GM21737 (cell line): Measurements from ENCODE around the gene ZFP62.
"Not testable (repeated sequence)": the region's sequence is repeated elsewhere in the genome, so short reads cannot be mapped to it uniquely, and the experiment has no call there.

Experiments
- ATAC-seq: cut with Tn5 transposase; IDR thresholded peaks from one replicate; pipeline ENCODE4 v1.9.1; 2021; ENCODE audit warnings: mild to moderate bottlenecking, moderate library complexity; ENCODE audit not compliant: unreplicated experiment

ZFP62 gene

DNA sequence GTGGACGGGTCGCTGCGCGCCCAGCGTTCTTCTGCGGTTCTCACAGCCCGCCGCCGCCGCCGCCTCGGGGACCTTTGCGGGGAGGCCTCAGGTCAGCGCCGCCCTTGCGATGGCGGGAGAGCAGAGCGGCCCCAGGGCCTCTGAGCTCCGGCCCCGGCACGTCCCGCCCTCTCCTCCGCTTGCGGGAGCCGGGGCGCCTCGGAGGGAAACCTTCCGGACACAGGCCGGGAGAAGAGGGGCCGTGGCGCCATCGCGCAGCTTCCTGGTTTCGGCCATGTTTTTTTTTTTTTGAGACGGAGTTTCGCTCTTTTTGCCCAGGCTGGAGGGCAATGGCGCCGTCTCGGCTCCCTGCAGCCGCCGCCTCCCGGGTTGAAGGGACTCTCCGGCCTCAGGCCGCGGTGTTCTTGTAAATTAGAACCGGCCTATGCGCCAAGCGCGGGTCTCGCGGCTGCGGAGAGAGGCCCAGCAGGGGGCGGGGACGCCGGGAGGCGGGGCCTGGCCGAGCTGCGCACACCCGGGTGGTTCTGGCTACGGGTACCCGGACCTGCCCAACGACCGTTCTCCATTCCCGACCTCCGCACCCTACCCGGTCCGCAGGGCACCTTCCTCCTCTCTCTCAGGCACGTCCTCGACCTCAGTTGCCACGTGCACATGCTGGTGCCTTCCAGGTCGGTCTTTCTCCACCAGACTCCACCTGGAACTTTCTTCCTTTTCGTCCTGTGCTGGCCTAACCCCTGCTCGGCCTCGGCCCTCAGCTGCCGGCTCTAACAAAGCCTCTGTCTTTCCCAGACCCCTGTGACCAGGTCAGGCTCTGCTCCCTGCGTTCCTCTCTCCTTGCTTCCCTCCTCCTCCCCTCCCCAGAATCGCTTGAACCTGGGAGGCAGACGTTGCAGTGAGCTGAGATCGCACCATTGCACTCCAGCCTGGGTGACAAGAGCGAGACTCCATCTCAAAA, 29.7 kb downstream of the ZFP62 start:
- peak; percentile 76 for ATAC-seq

DNA sequence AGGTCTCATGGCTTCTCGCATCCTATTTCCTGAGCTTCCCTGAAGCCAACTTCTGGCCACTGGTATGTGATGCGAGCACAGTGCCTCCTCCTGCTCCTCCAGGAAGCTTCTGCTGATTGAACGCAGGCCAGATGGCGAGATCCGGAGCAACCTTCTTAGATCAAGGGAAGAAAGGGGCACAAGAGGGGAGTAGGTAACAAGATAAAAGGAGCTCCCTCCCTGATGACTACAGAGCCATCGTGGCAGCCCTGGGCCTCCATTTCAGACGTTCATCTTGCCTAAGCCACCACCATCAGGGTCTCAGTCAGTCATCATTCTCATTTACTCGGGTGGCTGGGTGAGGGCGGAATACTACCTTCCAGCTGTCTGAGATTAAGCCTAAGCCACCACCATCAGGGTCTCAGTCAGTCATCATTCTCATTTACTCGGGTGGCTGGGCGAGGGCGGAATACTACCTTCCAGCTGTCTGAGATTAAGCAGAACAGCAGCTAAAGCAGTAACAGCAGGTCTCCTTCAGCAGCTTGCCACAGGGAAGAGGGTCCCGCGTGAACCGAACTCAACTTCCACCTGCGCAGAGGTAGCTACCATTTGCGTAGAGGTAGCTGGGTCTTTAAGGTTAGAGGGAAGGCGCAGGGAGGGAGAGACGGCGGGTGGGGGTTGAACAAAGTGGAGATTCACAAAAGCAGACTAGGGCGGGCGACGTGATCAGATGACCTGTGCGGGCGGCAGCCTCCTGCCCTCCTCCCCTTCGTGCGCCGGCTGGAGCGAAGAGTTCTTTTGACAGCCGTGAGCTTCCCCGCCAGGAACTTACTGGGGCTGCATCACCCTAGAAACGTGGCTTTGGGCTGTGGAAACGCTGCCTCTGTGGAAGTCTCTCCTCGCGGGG, 30.6 kb downstream of the ZFP62 start:
- peak; percentile 25 for ATAC-seq

DNA sequence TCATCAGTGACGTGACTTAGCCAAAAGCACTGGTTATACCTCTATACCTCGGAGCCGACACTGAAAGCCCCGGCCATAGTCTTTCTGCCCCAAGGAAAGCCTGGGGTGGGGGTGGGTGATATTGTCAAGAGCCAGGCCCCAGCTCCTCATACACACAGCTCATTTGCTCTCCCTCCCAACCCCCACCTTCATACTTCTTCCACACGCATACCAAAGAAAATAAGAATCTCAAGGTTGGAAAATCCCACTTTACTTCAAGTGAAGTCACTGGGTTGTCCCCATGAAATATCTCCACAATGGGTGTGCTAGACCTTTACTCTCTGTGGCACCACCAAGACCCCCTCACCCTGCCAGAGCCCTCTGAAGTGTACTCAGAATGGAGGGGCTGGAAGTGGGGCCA, 31.4 kb downstream of the ZFP62 start:
- no peak for ATAC-seq

DNA sequence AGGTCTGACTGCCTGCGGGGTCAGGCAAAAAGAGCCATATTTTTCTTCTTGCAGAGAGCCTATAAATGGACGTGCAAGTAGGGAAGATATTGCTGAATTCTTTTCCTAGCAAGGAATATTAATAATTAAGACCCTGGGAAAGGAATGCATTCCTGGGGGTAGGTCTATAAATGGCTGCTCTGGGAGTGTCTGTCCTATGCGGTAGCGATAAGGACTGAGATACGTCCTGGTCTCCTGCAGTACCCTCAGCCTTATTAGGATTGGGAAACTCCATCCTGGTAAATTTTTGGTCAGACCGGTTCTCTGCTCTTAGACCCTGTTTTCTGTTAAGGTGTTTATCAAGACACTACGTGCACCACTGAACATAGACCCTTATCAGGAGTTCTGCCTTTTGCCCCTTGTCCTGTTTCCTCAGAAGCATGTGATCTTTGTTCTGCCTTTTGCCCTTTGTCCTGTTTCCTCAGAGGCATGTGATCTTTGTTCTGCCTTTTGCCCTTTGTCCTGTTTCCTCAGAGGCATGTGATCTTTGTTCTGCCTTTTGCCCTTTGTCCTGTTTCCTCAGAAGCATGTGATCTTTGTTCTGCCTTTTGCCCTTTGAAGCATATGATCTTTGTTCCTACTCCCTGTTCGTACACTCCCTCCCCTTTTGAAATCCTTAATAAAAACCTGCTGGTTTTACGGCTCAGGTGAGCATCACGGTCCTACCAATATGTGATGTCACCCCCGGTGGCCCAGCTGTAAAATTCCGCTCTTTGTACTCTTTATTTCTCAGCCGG, 32.1 kb downstream of the ZFP62 start:
- ATAC-seq, result not testable (repeated sequence)

DNA sequence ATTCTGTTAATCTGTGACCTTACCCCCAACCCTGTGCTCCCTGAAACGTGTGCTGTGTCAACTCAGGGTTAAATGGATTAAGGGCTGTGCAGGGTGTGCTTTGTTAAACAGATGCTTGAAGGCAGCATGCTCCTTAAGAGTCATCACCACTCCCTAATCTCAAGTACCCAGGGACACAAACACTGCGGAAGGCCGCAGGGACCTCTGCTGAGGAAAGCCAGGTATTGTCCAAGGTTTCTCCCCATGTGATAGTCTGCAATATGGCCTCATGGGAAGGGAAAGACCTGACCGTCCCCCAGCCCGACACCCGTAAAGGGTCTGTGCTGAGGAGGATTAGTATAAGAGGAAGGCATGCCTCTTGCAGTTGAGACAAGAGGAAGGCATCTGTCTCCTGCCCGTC, 33.7 kb downstream of the ZFP62 start:
- ATAC-seq, result not testable (repeated sequence)

DNA sequence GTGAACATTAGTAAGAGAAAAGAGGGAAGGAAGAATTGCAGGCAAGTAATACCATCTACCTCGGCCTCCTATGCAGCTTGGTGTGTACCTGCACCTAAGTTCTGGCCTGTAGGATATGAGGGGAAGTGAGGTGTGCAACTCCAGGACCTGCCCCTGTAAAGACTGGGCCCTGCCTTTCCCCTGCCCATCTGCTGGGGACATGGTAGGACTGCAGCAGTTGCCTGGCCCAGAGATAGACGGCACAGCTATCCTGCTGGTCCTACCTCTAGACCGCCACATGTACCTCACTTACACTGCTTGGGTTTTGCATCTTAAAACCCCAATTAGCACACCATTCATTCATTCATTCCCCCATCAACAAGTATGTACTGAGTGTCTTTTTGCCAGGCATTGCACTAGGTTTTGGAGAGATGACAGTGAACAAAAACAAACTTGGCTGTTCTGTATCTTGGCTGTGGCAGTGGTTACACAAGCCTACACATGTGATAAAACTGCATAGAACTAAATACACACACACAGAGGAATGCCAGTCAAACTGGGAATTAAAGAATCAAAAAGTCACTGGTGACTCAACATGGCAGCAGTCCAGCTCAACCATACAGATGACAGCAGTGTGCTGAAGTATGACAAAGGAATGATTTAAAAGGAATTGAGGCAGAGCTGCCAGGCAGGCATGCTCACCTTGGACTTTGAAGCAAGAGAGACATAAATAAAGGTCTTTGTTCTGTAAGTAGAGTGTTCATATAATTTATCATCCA, 35.1 kb downstream of the ZFP62 start:
- no peak for ATAC-seq

DNA sequence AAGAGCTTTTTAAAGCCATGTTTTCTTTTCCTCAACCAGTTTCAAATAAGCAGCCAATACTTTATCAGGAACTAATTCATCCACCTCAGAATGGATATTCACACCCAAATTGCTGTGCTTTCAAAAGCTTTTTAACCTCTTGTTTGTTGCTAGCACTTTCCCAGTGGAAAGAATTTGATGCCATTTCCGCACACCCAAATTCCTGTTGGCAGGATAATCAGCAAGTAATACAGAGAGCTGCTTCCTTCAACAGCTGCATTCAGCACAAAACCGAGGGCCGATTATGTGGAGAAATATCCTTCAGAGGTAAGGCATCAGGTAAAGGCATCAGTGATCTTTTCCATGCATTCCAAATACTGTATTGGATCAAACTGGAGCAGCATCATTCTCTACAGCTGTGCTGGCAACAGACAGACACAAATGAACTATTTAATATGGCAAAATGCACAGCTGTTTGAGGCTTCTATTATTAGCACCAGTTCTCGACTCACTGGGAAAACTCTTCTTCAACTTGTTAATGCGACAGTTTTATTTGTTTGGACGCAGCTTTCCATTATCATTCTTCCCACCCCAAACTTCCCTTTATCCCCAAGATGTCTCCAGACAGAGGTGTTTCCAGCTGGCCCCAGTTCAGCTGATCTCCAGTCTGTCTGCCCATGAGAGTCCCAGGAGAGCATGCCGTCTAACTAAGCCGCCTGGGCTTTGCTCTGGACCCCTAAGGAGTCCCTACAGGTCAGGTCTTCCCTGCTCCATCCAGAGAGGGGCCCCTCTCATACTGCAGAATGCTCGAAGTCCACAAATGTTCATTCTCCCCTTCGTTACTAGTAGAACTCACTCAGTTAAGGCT, 36.2 kb downstream of the ZFP62 start:
- no peak for ATAC-seq

DNA sequence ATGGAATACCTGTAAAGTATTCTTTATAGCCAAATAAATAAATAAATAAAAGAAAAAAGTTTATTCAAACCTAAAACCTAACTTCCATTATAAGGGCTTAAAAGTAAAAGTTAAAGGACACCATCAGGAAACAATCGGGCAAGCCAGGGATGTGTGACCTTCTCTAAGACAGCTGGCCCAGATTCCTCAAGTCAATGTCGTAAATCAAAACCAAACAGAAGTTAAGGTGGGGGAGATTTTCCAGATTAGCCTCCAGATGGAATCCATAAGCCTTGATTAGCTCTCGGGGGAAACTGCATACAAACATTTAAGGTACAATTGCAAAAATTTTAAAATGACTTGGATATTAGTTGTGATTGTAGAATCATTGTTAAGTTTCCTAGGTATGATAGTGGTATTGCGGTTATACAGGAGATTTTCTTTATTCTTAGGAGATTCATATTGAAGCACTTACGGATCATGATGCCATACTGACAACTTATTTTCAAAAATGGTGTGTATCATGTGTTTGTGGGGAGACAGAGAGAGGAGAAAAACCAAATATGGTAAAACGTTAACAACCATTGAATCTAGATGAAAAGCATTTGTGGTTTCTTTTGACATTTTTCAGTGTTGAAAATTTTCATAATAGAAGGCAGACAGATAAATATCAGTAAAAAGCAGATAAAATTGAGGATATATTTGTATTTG, 37.0 kb downstream of the ZFP62 start:
- no peak for ATAC-seq

DNA sequence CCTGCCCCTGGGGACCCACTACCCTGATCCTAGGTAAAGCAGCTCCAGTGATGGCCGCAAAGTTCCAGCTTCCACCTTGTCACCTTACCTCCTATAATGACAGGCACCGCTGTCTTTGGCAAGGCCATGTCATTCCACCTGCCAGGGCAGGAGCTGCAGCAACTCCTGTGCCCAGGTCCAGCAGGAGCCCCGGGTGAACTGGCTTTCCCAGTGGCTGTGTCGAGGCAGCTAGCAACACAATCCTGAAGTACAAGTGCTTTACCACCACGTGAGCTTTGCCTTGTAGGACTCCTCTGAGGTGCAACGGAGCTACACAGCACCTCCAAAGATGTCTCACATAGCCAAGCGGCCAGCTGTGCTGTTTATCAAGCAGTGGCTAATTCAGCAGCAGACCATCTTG, 37.7 kb downstream of the ZFP62 start:
- no peak for ATAC-seq

DNA sequence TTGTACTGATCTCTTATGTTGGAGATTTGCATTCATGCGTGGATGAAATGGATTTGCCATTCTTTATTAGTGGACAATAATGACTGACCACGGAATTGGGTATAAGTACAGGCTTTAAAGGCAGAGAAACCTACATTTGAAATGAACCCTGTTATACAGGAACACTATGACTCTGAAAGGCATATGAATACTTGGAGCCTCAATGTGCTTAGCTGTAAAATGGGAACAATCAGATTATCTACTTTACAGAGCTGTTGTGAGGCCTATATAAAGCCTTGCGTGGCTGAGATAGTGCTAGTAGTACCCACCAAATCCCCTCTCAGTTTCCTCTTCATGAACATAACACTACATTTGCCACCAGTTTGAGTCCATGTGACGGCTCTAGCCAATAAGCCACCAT, 39.5 kb downstream of the ZFP62 start:
- ATAC-seq, result no peak

DNA sequence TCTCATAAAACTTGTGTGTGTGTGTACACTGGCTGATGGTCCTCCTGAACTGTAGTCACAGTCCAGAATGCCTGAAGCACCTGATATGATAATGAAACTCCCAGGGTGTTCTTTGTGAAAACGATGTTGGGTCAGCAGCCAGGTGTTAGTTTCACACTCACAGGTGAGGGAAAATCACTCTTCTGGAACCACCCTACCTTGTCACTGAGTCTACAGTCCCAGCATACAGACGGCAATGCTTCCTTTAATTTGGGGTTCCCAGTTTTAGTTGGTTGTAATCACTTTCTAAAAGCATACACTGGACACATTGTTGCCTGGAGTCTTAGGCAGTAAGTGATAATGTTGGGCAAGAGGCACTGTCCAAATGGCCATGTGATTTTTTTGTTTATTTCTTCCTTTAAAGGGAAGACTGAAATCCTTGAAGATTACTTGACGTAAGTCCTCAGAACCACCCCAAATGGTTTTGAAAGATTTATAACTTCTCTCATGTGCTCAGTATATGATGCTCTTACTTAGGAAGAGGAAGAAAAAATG, 40.2 kb downstream of the ZFP62 start:
- ATAC-seq, result peak; percentile 77

DNA sequence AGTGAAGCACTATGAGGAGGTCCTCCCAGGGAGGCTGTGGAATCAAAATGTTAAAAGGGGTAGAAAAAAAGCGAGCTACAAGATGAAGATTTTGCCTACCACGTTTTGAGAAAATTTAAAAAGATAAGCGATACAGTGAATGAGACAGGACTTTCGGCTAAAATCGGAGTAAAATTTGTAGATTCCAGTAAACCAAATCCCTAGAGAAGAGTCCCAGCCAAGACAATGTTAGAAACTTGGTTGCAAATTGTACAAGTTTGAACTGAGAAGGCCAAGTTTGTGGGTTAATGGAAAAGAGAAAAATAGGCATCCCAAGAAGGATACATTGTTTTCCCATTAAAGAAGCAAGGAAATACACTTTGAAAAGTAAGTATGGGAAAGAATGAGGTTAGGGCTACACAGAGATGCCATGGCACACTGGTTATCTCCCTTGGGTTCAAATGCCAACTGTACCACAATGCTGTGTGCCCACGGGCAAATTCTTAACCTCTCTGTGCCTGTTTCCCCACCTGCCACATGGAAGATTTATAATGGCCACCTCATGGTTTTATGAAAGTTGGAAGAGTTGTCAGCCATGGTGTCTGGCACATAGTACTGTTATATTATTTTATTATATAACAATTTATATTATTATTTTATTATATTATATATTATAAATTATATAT, 42.3 kb downstream of the ZFP62 start:
- no peak for ATAC-seq

DNA sequence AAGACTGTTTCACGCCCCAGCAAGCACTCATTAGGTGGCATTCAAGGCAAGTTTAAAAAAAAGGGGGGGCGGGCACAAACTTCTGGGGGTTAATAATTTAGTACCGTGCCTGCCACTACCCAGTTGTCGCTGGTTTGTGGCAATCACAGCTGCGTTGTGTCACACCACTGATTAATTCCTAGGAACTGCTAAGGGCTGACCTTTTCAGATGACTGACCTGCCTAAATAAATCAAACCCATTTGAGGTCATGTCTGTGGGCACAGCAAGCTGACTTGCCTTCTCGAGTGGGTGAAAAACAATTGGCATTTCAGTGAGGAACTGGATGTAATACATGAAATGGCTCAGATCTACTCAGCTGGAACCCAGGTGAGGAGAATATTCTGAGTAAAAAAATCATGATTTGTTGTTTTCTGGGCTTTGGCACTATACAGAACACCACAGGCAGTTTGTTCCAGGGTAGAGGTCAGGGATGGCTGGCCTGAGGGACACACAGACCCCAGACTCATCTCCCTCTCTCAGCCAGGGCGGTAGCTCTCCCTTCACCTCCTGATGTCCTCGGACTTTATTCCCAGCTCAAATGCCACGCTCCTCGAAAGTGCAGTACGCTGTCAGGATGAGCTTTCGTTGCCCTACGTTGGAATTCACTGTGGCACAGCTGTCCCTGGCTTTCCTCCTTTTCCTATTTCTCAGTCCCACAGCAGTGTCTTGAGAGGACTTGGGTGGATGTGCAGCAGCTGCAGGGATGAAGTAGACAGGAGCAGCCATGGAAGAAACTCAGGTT, 43.0 kb downstream of the ZFP62 start:
- ATAC-seq, result no peak

DNA sequence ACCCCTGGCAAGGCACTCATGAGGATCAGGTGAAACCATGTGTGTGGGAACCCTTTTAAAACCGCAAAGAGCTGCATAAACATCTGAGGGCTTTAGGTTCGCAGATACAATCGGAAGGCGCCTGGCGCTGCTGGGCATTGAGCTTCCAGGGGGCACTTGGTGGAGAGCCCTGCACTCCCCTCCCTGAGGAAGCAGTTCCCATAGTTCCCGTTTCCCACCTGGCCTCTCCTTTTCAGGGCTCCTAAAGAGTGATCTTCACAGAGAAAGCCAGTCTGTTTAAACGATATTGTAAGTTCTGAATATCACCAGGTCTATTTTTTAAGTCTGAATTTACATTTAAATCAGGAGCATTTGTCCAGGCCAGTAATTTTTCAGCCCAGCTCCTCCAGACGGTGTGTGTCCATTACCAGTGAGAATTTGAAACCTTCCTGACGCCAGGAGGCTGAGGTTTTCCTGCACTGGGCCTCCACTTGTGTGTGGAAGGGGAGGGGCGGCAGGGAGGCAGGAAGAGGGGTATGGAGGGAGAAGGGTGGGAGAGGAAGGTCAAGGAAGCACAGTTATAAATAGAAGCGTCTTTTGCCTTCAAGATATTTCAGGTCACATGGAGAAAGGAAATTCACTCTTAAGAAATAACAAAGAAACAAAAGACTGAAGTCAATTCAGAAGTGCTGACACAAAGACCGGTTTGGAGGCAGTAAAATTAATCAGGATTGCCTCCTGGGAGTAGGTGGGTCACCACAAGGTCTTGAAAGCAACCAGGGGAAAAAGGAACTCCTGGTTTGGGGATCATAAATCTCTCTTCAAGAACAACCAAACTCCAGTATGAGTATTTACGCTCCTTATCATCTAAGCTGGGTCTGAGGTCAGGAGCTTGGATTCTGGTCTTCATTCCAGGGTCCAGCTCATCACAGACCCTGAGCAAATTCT, 44.2 kb downstream of the ZFP62 start:
- no peak for ATAC-seq

DNA sequence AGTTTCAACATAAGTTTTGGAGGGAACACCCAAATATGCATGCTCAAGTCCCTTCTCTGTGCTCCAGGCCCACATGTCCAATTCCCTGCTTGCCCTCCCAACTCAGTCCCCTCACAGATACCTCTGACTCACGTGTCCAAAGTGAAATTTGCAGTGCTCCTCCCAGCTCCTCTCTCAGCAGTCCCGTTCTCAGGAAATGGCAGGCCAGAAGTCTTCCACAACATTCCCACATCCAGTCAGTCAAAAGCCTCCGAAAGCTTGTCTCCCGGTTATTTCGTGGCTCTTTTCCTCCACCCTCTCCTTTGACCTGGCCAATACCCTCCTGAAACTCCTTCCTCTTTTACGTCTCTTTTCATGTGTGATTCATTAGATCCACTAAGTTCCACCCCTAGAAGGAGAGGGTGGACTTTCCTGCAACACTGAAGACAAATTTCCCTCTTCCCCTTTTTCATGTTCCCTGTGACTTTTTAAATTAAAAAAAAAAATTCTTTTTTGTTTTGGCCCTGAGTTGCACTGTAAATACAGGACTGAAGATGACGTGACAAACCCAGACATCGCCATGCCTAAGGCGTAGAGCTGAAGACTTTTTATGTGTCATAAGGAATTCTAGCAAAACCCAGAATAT, 45.7 kb downstream of the ZFP62 start:
- no peak for ATAC-seq

DNA sequence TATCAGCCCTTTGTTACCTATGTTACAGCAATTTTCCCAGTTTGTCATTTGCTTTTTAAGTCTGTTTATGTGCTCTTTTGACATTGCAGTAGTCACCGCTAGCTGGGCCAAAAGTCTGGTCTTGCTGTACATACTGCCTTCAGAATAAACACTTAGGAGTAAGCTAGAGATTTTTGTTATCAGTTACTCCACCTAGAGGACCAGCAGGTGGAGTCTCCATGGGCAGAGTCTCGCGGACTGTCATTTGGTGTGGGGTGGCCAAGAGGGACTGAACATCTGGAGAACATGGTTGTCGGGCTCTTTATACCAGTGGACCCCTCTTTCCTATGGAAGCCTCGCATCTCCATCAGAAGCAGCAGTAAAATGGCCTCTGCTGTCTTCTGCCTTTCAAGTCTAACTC, 47.7 kb downstream of the ZFP62 start:
- no peak for ATAC-seq
